NCI-H2196 treated with DMSO at 0.1 percent for 48 hours (cell line): ENCODE results near the gene MED6.

Experiments
- DNase-seq: peaks from one replicate; lab custom pipeline; 2025; ENCODE audit not compliant: unreplicated experiment; lab: John Stamatoyannopoulos, UW

Gene MED6

DNA sequence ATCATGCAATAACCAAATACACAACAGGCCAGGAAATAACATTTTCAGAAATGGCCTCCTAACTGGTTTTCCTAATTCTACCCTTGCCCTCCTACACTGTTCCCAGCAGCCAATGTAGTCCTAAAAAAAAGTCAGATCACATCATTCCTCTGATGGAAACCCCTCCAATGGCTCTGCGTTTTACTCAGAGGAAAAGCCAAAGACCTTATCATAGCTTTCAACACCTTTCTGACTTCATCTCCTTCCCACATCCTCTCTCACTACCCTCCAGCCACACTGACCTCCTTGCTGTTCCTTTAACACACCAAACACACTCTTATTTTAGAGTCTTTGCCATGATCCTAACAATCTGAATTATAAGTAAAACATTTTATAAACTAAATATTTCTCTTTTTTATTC is 1.1 kb downstream of the MED6 start:
- DNase-seq, result no peak

DNA sequence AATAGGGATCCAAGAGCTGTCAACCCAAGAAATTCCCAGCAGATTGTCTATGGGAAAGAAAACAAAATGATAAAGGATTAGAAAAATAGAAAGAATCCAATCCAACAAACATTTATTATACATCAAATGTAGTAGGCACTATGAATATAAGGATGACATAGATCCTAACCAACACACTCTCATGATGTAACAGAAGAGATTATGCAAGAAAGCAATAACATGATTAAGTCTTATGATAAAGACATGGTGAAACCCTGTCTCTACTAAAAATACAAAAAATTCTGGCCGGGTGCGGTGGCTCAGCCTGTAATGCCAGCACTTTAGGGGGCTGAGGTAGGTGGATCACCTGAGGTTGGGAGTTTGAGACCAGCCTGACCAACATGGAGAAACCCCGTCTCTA is 2.7 kb downstream of the MED6 start:
- DNase-seq, result no peak

DNA sequence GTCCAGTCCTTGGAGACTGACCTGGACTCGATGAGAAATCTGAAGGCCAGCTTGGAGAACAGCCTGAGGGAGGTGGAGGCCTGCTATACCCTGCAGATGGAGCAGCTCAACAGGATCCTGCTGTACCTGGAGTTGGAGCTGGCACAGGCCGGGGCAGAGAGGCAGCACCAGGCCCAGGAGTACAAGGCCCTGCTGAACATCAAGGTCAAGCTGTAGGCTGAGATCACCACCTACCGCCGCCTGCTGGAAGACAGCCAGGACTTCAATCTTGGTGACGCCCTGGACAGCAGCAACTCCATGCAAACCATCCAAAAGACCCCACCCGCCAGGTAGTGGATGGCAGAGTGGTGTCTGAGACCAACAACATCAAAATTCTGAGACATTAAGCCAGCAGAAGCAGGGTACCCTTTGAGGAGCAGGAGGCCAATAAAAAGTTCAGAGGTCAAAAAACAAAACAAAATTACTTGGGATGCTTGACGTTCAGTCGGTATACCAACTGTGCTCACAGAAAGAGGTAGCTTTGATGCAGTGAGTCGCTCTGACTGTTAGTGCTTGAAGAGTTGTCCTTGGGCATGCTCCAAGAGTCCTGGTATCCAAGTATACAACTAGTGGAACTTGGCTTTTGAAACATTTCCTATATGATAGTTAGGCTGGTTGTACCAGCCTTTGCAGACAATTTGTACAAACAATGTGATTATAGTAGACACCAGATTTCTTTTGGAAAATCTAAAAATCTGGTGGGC is 4.8 kb downstream of the MED6 start:
- no peak for DNase-seq

DNA sequence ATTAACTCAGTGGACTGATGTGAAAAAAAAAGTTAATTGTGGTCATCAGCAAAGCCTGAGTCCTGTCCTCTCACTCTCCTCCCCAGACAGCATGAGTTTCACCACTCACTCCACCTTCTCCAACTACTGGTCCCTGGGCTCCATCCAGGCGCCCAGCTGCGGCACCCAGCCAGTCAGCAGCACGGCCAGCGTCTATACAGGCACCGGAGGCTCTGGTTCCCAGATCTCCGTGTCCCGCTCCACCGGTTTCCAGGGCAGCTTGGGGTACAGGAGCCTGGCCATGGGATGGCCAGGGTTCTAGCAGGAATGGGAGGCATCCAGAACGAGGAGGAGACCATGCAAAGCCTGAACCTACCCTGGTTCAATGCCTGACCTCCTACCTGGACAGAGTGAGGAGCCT is 6.0 kb downstream of the MED6 start:
- no peak for DNase-seq

DNA sequence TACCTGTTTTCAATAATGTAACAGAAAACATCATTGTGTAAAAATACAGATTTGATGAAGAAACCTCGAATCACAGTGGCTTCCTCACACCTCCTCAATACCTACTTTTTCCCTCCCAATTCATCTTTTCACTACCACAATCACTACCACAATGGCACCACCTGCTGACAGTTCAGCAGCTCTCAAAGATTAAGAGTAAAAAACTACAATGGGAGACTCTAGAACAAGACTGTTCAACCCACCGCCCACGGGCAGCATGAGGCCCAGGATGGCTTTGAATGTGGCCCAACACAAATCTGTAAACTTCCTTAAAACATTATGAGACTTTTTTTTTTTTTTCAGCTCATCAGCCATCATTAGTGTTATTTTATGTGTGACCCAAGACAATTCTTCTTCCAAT is 15.2 kb downstream of the MED6 start:
- DNase-seq, result no peak

DNA sequence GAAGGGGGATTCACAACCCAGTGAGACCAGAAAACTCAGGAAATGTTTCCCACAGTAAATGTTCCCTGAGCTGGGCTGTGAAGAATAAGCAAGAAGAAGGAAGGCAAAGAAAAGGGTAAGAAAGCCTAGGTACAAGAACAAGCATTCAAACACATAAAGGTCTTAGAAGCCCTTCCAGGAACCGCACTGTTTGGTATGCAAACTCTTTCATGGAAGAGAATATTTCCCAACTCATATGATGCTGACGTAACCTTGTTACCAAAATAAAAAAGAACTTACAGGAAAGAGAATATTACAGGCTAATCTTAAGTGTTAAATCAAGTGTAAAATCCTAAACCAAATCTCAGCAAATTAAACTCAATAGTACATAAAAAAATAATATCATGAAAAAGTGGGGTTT is 23.6 kb downstream of the MED6 start:
- no peak for DNase-seq

DNA sequence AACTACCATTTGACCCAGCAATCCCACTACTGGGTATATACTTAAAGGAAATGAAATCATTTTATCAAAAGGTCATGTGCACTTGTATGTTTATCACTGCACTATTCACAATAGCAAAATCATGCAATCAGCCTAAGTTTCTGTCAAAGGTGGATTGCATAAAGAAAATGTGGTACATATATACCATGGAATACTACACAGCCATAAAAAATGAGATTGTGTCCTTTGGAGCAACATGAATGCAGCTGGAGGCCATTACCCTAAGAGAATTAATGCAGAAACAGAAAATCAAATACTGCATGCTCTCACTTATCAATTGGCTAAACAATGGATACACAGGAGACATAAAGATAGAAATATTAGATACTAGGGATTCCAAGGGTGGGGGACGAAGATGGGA is 27.4 kb downstream of the MED6 start:
- DNase-seq, result no peak

DNA sequence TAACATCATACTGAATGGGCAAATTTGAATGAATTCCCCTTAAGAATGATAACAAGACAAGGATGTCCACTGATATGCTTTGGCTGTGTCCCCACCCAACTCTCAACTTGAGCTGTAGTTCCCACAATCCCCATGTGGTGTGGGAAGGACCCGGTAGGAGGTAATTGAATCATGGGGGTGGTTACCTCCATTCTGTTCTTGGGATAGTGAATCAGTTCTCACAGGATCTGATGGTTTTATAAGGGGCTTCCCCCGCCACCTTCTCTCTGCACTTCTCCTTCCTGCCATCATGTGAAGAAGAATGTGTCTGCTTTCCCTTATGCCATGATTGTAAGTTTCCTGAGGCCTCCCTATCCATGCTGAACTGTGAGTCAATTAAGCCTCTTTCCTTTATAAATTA is 29.3 kb downstream of the MED6 start:
- no peak for DNase-seq

DNA sequence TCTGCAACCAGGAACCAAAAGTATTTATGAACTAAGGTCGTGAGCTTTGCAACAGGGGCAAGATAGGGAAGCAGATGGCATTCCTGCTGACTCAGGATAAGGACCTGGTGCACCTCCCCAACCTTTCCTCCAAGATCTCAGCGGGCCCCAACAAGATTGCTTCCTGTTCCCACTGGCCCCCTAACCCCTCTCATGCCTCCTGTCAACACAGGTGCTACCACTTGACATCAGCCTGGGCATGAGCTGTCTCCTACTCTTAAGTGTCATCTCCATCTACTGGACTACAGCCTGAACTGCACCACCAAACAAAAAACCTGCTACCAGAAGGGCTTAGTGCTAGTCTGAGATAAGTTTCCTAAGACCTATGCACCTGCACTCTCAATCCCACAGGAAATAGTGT is 32.7 kb downstream of the MED6 start:
- DNase-seq, result no peak

DNA sequence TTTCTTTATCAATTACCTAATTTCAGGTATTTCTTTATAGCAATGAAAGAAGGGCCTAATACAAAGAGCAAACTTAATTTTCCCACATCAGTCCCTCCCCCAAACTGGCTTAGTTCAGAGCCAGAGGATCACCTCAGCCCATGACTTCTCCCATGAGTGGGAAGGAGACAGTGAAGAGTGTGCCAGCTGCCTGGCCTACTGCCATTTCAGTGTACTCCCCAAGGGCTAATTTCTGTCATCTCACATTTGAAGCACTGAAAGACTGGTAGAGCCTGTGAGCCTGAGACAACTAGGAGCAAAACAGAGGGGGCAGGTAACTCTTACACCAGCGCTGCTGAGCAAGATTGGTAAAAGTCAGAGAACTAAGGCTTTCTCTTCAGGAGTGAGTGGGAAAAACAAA is 36.6 kb downstream of the MED6 start:
- DNase-seq, result no peak

DNA sequence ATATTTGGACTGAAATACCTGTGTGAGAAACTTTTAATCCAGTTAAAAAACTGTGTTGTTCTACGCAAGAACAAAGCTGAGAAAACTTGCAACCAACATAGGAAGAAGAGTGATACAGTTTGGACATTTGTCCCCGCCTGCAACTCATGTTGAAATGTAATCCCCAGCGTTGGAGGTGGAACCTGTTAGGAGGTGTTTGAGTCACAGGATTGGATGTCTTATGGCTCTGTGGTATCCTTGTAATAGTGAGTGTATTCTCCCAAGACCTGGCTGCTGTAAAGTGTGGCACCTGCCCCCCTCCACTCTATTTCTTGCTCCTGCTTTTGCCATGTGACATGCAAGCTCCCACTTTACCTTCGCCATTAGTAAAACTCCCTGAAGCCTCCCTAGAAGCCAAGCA is 37.0 kb downstream of the MED6 start:
- DNase-seq, result no peak

DNA sequence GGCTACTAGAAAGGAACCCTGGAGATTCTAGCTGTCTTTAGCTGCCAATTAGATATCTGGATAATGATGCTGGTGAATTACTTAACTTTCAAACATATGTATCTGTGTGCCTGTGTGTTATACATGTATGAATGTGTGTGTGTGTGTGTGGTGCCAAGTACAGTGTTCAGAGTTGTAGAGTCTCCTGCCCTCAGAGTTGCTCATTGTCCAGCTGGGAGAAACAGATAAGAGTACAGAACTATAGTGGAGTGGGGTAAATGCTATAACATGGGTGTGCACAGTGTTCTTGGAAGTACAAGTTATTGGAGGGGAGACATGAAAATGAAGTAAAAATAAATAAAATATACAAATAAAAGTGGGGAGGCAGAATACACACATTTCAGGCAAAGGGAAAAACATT is 42.1 kb downstream of the MED6 start:
- DNase-seq, result no peak

DNA sequence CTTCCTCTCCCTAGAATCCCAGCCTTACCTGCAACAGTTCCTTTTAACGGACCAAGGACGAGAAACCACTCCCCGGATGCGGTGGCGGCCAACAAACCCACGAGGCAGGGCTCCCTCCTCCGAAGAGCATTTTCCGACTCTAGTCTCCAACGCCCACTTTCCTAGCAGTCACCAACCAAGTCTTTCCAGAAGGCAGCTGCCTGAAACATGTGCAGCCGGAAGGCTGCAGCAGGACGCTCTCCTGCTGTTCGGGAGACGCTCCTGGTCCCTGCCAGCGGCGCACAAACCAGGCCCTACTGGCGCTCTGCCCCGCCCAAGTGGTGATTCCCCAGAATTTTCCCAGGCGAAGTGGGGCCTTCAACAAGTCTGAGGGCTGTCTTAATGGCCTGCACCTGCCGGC is 44.6 kb downstream of the MED6 start:
- DNase-seq, result no peak

DNA sequence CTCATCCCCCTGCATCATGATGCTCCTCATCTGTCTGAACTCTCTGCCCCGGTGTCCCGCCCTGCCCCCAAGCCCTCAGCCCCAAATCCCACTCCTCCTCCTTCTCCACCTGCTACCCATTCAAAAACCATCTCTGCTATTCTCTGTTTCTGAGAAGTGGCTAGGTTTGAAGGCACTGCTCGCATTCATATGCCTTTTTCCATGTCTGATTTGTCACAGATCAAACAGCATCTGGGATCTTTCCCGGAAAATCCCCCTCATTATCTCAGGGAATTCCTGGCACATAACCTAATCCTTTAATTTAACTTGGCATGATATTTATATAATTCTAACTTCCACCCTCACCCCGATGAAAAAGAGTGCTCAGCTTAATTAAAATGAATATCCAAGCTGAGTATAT is 62.4 kb downstream of the MED6 start:
- DNase-seq, result no peak

DNA sequence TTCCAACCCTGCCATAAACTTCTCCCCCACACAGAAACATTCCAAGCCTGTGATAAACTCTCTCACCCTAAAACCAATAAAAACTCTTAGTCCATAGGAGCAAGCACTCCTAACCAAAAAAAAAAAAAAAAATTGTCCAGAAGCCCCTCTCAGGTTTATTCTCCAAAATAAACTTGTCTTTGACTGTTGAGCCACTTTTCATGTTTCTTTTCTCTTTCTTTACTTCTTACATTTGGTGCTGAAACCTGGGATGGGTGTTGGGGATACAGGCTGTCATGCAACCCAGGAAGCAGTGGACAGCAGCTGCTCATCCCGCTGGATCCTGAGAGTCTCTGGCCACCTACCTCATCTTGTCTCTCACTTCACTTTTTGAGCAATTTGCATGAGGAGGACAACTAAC is 63.6 kb downstream of the MED6 start:
- DNase-seq, result no peak

DNA sequence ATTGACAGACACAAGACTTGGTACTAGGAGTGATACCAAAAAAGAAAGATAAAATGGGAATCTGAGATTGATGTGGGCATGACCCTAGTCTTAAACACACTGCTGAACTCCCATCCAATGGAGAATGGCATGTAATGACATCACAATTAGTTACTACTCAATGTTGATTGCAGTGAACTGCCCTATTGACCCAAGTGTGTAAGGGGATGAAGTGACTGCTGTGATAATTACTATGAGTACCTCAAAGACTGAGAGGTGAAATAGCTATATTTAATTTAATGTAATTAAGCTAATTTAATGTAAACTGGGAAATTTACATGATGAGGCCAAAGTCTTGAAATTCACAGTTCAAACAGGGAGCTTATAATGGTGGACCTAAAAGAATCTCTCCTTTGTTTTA is 65.6 kb downstream of the MED6 start, which contains the start of gene ADAM20:
Gene ADAM20, minus strand, starts transcription at position 101 of the 400 bp plus-strand sequence. CDS start 10,247 bp downstream, outside the sequence.
- no peak for DNase-seq
